Measurements from ENCODE around the gene ELOVL3. TPM values are rescaled to one million over a fixed set of nuclear protein-coding genes. Genes with fewer than 3 reads are reported as not detected.
A peak's percentile ranks its signal among the peaks of the same experiment; 100 is the strongest.

ELOVL3 gene
- total RNA-seq, 6 experiments from 2014 or later = not detected

GRCh38 chr10:102231357-102232318, 5.5 kb downstream of the ELOVL3 start:
- intact Hi-C loops (cut with DNase I) = loop anchor here in 1 of 2 donors (5.0 kb wide), 1 partner anchor 121 kb away; no protein-coding TSS in a partner anchor
- H3K9me3 ChIP-seq = no peaks in the 10 kb centered on the region
- H3K4me3 ChIP-seq = peak overlapping the region; percentile 16 to 45 (median 44)
- H3K4me1 ChIP-seq = peaks cover 0 to 21% (median 10%) of the 10 kb centered on the region in 4 donors
- DNase-seq (peak; percentile 74 to 77 (median 74)), ATAC-seq (peak; percentile 80 to 84 (median 82))
- peaks cover 0 to 8% of the 10 kb centered on the region in 2 donors for H3K27me3 ChIP-seq
- H3K36me3 ChIP-seq = no peaks in the 10 kb centered on the region
- 16% methylated on average over 12 of the region's 76 CpGs for WGBS (ENCODE audit: insufficient coverage, low coverage, low lambda C conversion rate, missing lambda C conversion rate)
- H3K27ac ChIP-seq = no peak overlapping the region
- TF ChIP-seq POLR2A (IDR thresholded peaks at IDR 0.05) (no peak), CTCF (IDR thresholded peaks at IDR 0.05) (peak; percentile 76 to 91 (median 82))

- TF ChIP-seq CTCF (IDR thresholded peaks at IDR 0.05) (no peak), POLR2A (IDR thresholded peaks at IDR 0.05) (no peak)
- no peak for DNase-seq
- H3K9me3 ChIP-seq = no peaks in the 10 kb centered on the region
- ATAC-seq = no peak
- no peaks in the 10 kb centered on the region for H3K36me3 ChIP-seq
- H3K4me3 ChIP-seq = no peak overlapping the region
- no peak overlapping the region for H3K27ac ChIP-seq
- intact Hi-C loops (cut with DNase I) = loop anchor here in 1 of 2 donors (5.0 kb wide), 1 partner anchor 118 kb away; no protein-coding TSS in a partner anchor
- H3K27me3 ChIP-seq = peaks cover 0 to 4% of the 10 kb centered on the region in 2 donors
- peaks cover 0 to 21% (median 10%) of the 10 kb centered on the region in 4 donors for H3K4me1 ChIP-seq
- 29% methylated on average over 1 of the region's 1 CpG for WGBS (ENCODE audit: insufficient coverage, low coverage, low lambda C conversion rate, missing lambda C conversion rate)
Observed at GRCh38 chr10:102233997-102234396, 7.9 kb downstream of the ELOVL3 start.

- ATAC-seq = no peak
- peaks cover 0 to 20% (median 9%) of the 10 kb centered on the region in 4 donors for H3K4me1 ChIP-seq
- TF ChIP-seq CTCF (IDR thresholded peaks at IDR 0.05) (no peak), POLR2A (IDR thresholded peaks at IDR 0.05) (no peak)
- no peaks in the 10 kb centered on the region for H3K36me3 ChIP-seq
- WGBS (ENCODE audit: insufficient coverage, low coverage, low lambda C conversion rate, missing lambda C conversion rate) = 61% methylated on average over 11 of the region's 12 CpGs
- H3K27ac ChIP-seq = no peak overlapping the region
- intact Hi-C loops (cut with DNase I) = loop anchor here (5.0 kb wide), 2 partner anchors 112 to 117 kb away; no protein-coding TSS in a partner anchor
- DNase-seq = no peak
- no peaks in the 10 kb centered on the region for H3K9me3 ChIP-seq
- H3K27me3 ChIP-seq = no peaks in the 10 kb centered on the region
- H3K4me3 ChIP-seq = no peak overlapping the region
Observed at GRCh38 chr10:102234888-102235597, 8.9 kb downstream of the ELOVL3 start.

- H3K27me3 ChIP-seq = no peaks in the 10 kb centered on the region
- intact Hi-C loops (cut with DNase I) = loop anchor here in 1 of 2 donors (5.0 kb wide), 1 partner anchor 112 kb away; no protein-coding TSS in a partner anchor
- H3K27ac ChIP-seq = no peak overlapping the region
- no peaks in the 10 kb centered on the region for H3K36me3 ChIP-seq
- peaks cover 0 to 15% (median 7%) of the 10 kb centered on the region in 4 donors for H3K4me1 ChIP-seq
- no peak for TF ChIP-seq POLR2A (IDR thresholded peaks at IDR 0.05)
- TF ChIP-seq CTCF (IDR thresholded peaks at IDR 0.05) = no peak
- H3K9me3 ChIP-seq = no peaks in the 10 kb centered on the region
- H3K4me3 ChIP-seq = no peak overlapping the region
- ATAC-seq (no peak), DNase-seq (no peak)
- WGBS (ENCODE audit: insufficient coverage, low coverage, low lambda C conversion rate, missing lambda C conversion rate) = 80% methylated on average over 1 of the region's 1 CpG
Observed at GRCh38 chr10:102235598-102235920, 9.5 kb downstream of the ELOVL3 start.
